Upper lobe of right lung (tissue), 1 donor: Measurements from ENCODE around the gene PTEN. TPM values are rescaled to one million over a fixed set of nuclear protein-coding genes. Genes with fewer than 3 reads are reported as not detected.
"Not testable (repeated sequence)": the region's sequence is repeated elsewhere in the genome, so short reads cannot be mapped to it uniquely, and the experiment has no call there.

ENCODE experiments used
- ATAC-seq: fragments of 200-7000 bp; cut with Tn5 transposase; one replicate; pipeline ENCODE4 v1.9.1; 2020; ENCODE audit warnings: mild to moderate bottlenecking, moderate library complexity
- DNase-seq: peaks from one replicate; pipeline ENCODE4 v3.0.0-alpha.2; 2020
- H3K27ac ChIP-seq: fragments of 200-600 bp; one replicate; pipeline ENCODE4 v1.8.0; 2022
- H3K27me3 ChIP-seq: fragments of 200-600 bp; one replicate; pipeline ENCODE4 v1.8.0; 2022; ENCODE audit warnings: mild to moderate bottlenecking
- H3K36me3 ChIP-seq: fragments of 200-600 bp; one replicate; pipeline ENCODE4 v1.8.0; 2022
- H3K4me1 ChIP-seq: fragments of 200-600 bp; one replicate; pipeline ENCODE4 v1.8.0; 2022
- H3K4me3 ChIP-seq: fragments of 200-600 bp; one replicate; pipeline ENCODE4 v1.8.0; 2022; ENCODE audit warnings: mild to moderate bottlenecking
- H3K9me3 ChIP-seq: fragments of 200-600 bp; one replicate; pipeline ENCODE4 v1.8.0; 2022
- CTCF ChIP-seq: fragments of 200-600 bp; IDR thresholded peaks from one replicate; pipeline ENCODE4 v1.8.0; 2022; ENCODE audit warnings: antibody characterized with exemption
- intact Hi-C: fragments of 100-400 bp; cut with DNase I; formaldehyde crosslinking; loops from one replicate; pipeline ENCODE4 v1.11.0; 2022
- total RNA-seq: library from RNA; stranded (reverse); fragmentation: NEBNext Ultra II Directional; extraction: Animal tissue kit (Norgen Biotek cat#: 25700); gene quantifications from one replicate; pipeline ENCODE4 v1.2.1, GENCODE V29; 2021
- donor health status: DM: no; HTN: yes; CAD: no; lungs with severe emphysema.

PTEN gene
- total RNA-seq, 1 donor from 2014 or later: 101 TPM

- no peak for DNase-seq
- Histone ChIP-seq H3K4me3 (no peak overlapping the region), H3K27ac (no peak overlapping the region)
Measured at GRCh38 chr10:87842776-87843497, 20.5 kb upstream of the PTEN start.

GRCh38 chr10:87843714-87844113 lies 19.7 kb upstream of the PTEN start:
- Histone ChIP-seq H3K27ac (no peak overlapping the region), H3K36me3 (no peaks in the 10 kb centered on the region), H3K9me3 (no peaks in the 10 kb centered on the region), H3K4me1 (no peaks in the 10 kb centered on the region), H3K27me3 (no peaks in the 10 kb centered on the region), H3K4me3 (no peak overlapping the region)
- no peak for TF ChIP-seq CTCF
- DNase-seq (no peak), ATAC-seq (no peak)
- intact Hi-C loops: no loop called here

More at GRCh38 chr10:87842776-87843497, 20.5 kb upstream of the PTEN start:
- Histone ChIP-seq H3K27me3 (no peaks in the 10 kb centered on the region), H3K36me3 (no peaks in the 10 kb centered on the region), H3K9me3 (no peaks in the 10 kb centered on the region), H3K4me1 (no peaks in the 10 kb centered on the region)
- no peak for TF ChIP-seq CTCF
- intact Hi-C loops: no loop called here
- peak; percentile 47 for ATAC-seq

- no peak overlapping the region for H3K4me3 ChIP-seq
- intact Hi-C loops: no loop called here
- H3K27ac ChIP-seq: no peak overlapping the region
- no peaks in the 10 kb centered on the region for H3K27me3 ChIP-seq
- no peaks in the 10 kb centered on the region for H3K9me3 ChIP-seq
- no peak for TF ChIP-seq CTCF
- H3K4me1 ChIP-seq: no peaks in the 10 kb centered on the region
- ATAC-seq (no peak), DNase-seq (no peak)
- no peaks in the 10 kb centered on the region for H3K36me3 ChIP-seq
Measured at GRCh38 chr10:87844837-87845623, 18.4 kb upstream of the PTEN start.

GRCh38 chr10:87845624-87845998 lies 17.8 kb upstream of the PTEN start:
- TF ChIP-seq CTCF: no peak
- DNase-seq (no peak), ATAC-seq (no peak)
- H3K27me3 ChIP-seq: no peaks in the 10 kb centered on the region
- H3K9me3 ChIP-seq: no peaks in the 10 kb centered on the region
- no peak overlapping the region for H3K27ac ChIP-seq
- H3K4me1 ChIP-seq: no peaks in the 10 kb centered on the region
- no peak overlapping the region for H3K4me3 ChIP-seq
- intact Hi-C loops: no loop called here
- no peaks in the 10 kb centered on the region for H3K36me3 ChIP-seq

DNA sequence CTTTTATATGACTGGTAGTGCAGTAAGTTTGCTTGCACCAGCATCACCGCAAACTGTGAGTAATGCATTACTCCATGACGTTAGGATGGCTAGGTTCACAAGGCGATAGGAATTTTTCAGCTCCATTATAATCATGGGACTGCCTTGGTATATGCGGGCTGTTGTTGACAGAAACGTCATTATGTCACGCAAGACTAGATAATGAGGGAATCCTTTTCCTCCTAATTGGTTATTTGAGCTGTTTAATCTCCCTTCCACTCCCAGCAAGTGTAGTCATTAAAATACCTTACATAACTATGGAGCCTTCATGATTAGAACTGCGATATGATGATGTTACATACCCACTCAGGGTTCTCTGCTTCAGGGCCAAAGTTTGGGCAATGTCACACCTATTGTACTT lies 17.4 kb upstream of the PTEN start:
- no peak for ATAC-seq
- no peak overlapping the region for H3K27ac ChIP-seq

DNA sequence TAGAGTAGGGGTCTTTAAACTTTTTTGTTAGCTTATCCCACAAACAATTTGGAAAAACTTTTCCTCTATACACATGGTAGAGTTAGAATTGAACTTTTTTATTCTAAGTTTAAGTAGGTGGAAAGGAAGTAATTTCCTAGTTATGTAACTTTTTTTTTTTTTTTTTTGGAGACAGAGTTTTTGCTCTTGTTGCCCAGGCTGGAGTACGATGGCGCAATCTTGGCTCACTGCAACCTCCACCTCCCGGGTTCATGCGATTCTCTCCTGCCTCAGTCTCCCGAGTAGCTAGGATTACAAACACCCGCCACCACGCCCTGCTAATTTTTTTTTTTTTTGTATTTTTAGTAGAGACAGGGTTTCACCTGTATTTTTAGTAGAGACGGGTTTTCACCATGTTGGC lies 16.7 kb upstream of the PTEN start:
- H3K27me3 ChIP-seq, DNase-seq, H3K9me3 ChIP-seq, intact Hi-C loops, H3K4me1 ChIP-seq, ATAC-seq, H3K36me3 ChIP-seq, H3K4me3 ChIP-seq, H3K27ac ChIP-seq: not testable (repeated sequence)

More for the DNA sequence above, 17.4 kb upstream of the PTEN start:
- DNase-seq: no peak
- H3K4me3 ChIP-seq: no peak overlapping the region
- no peaks in the 10 kb centered on the region for H3K4me1 ChIP-seq
- no peak for TF ChIP-seq CTCF
- intact Hi-C loops: no loop called here
- no peaks in the 10 kb centered on the region for H3K27me3 ChIP-seq
- no peaks in the 10 kb centered on the region for H3K36me3 ChIP-seq
- H3K9me3 ChIP-seq: no peaks in the 10 kb centered on the region
